ENCODE data around the gene STXBP6. TPM values are rescaled to one million over a fixed set of nuclear protein-coding genes. Genes with fewer than 3 reads are reported as not detected.
A peak's percentile ranks its signal among the peaks of the same experiment; 100 is the strongest.

The STXBP6 gene
- total and polyA plus RNA-seq, 2 experiments from 2014 or later, result 3.8 to 6.4 TPM

DNA sequence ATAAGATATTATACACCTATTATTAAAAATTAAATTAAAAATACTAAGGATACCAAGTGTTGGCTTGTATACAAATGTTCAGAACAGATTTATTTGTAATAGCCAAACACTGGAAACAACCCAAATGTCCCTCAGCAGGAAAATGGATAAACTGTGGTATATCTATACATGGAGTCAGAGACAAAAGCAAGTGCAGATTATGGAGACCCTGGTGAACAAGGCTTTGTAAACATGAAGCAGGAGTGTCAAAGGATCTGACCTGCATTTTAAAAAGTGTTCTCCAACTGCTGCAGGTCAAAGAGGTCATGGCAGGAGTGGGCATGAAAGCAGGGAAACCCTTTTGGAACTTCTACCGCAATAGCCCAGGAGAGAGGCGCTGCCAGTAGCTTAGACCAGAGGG is 181.6 kb downstream of the STXBP6 start:
- no peaks in the 10 kb centered on the region for H3K9me3 ChIP-seq (ENCODE audit: low read depth)
- TF ChIP-seq, protein P1, sequence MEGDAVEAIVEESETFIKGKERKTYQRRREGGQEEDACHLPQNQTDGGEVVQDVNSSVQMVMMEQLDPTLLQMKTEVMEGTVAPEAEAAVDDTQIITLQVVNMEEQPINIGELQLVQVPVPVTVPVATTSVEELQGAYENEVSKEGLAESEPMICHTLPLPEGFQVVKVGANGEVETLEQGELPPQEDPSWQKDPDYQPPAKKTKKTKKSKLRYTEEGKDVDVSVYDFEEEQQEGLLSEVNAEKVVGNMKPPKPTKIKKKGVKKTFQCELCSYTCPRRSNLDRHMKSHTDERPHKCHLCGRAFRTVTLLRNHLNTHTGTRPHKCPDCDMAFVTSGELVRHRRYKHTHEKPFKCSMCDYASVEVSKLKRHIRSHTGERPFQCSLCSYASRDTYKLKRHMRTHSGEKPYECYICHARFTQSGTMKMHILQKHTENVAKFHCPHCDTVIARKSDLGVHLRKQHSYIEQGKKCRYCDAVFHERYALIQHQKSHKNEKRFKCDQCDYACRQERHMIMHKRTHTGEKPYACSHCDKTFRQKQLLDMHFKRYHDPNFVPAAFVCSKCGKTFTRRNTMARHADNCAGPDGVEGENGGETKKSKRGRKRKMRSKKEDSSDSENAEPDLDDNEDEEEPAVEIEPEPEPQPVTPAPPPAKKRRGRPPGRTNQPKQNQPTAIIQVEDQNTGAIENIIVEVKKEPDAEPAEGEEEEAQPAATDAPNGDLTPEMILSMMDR (IDR thresholded peaks at IDR 0.05; ENCODE audit: low read depth, low read length), result no peak
- no peak overlapping the region for H3K27ac ChIP-seq
- no peak for DNase-seq (ENCODE audit: low read depth in 1 of 2, low spot score in 1 of 2)
- no peaks in the 10 kb centered on the region for H3K4me1 ChIP-seq (ENCODE audit: low read depth)
- H3K36me3 ChIP-seq, result no peaks in the 10 kb centered on the region
- no peaks in the 10 kb centered on the region for H3K27me3 ChIP-seq
- H3K4me3 ChIP-seq, result no peak overlapping the region

DNA sequence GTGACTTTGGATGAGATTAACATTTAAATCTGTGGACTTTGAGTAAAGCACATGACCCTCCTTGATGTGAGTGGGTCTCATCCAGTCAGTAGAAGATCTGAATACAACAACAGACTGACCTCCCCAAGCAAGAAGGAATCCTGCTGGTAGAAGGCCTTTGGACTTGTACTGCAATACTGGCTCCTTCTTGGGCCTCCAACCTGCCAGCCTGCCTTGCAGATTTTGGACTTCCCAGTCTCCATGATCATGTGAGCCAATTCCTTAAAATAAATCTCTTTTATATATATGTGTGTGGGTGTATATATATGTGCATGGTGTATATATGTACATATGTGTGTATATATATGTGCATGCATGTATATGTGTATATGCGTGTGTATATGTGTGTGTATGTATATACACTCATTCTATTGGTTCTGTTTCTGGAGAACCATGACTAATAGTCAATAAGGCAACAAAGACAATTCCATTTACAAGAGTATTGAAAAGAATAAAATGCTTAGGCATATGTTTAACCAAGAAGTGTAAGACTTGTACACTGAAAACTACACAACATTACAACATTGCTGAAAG is 183.8 kb downstream of the STXBP6 start:
- Histone ChIP-seq H3K27me3 (no peaks in the 10 kb centered on the region), H3K4me3 (no peak overlapping the region), H3K27ac (no peak overlapping the region), H3K4me1 (ENCODE audit: low read depth) (no peaks in the 10 kb centered on the region), H3K9me3 (ENCODE audit: low read depth) (no peaks in the 10 kb centered on the region), H3K36me3 (no peaks in the 10 kb centered on the region)
- no peak for DNase-seq (ENCODE audit: low read depth in 1 of 2, low spot score in 1 of 2)
- TF ChIP-seq, protein P1 (IDR thresholded peaks at IDR 0.05; ENCODE audit: low read depth, low read length), result no peak

DNA sequence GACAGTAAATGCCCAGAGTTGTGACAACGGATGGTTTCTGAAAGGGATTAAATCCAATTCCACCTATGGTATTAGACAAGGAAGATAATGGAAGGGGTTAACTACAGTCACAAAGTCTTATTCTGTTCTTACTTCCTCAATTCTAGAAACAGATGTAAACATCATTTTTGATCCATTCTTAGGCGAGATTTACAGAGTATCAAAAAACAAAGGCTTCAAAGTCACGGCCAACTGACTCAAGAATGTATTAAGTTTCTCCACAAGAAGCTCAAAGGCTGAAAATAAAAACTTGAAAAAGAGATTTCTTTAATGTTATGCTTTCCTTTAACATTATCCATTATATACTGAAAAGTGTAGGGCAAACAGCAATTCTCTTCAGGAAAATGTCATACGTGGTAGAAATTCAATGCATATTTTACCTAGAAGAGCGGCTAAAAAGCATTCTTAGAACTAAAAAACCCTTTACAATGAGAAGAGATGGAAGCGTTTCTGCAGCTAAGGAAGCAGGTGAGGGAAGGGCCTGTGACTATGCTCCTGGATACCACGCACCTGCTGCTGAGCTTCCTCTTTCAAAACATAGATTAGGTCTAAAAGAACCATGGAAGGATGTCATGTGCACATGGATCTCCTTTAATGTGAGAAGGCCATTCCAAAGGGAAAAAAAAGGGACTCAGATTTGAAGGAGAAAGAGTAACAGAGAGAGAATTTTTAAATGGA is 185.8 kb downstream of the STXBP6 start:
- no peak overlapping the region for H3K27ac ChIP-seq
- H3K4me3 ChIP-seq, result no peak overlapping the region
- no peaks in the 10 kb centered on the region for H3K9me3 ChIP-seq (ENCODE audit: low read depth)
- H3K36me3 ChIP-seq, result no peaks in the 10 kb centered on the region
- H3K27me3 ChIP-seq, result no peaks in the 10 kb centered on the region
- H3K4me1 ChIP-seq (ENCODE audit: low read depth), result no peaks in the 10 kb centered on the region
- DNase-seq (ENCODE audit: low read depth in 1 of 2, low spot score in 1 of 2), result no peak
- TF ChIP-seq, protein P1 (IDR thresholded peaks at IDR 0.05; ENCODE audit: low read depth, low read length), result no peak

DNA sequence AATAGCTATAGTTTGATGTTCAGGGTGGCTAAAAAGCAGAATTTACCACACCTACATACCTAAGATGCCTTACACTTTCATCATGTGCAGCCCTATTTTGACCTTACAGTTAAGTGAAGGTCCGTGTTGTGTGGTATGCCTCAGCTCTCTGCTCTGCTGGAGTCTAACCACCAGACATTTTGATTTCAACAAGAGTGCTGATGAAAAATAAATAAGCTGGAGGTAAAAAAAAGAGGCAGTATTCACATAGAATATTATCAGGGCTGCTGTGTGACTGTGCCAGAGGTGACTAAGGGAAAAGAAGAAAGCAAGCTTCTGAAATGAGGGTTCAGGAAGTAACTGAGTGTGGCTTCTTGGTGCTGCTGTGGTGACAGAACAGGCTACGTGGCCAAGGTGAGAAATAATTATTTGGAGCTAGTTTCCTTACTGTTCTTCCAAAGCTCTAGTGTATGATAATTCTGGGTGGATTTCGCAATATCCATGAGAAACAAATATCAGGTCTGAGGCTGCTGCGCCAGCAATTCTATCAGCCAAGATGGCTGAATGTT is 188.8 kb downstream of the STXBP6 start:
- Histone ChIP-seq H3K36me3 (no peaks in the 10 kb centered on the region), H3K27me3 (no peaks in the 10 kb centered on the region), H3K4me3 (no peak overlapping the region), H3K9me3 (ENCODE audit: low read depth) (no peaks in the 10 kb centered on the region), H3K27ac (no peak overlapping the region), H3K4me1 (ENCODE audit: low read depth) (no peaks in the 10 kb centered on the region)
- TF ChIP-seq, protein P1 (IDR thresholded peaks at IDR 0.05; ENCODE audit: low read depth, low read length), result no peak
- DNase-seq (ENCODE audit: low read depth in 1 of 2, low spot score in 1 of 2), result peak in 1 of 2 donors; percentile 44

DNA sequence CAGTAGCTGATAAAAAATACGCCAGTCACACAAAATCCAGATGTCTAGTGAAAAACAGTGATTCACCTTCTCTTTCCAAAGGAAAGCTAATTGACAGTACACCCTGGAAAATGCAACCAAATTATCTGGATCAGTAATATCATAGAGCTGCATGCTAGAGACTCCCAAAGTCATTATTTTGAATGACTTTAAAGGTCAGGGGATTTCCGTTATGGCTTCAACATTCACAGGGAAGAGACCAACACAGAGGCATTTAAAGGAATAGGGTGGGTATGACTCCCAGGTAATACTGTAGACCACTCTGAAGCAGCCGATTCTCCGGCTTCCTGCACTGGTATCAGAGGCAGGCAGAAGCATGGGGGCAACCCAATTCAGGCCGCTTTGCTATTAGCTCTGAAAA is 190.4 kb downstream of the STXBP6 start:
- no peaks in the 10 kb centered on the region for H3K27me3 ChIP-seq
- H3K9me3 ChIP-seq (ENCODE audit: low read depth), result no peaks in the 10 kb centered on the region
- TF ChIP-seq, protein P1 (IDR thresholded peaks at IDR 0.05; ENCODE audit: low read depth, low read length), result no peak
- no peak overlapping the region for H3K4me3 ChIP-seq
- no peaks in the 10 kb centered on the region for H3K4me1 ChIP-seq (ENCODE audit: low read depth)
- H3K27ac ChIP-seq, result no peak overlapping the region
- DNase-seq (ENCODE audit: low read depth in 1 of 2, low spot score in 1 of 2), result no peak
- no peaks in the 10 kb centered on the region for H3K36me3 ChIP-seq

Data from cardiac muscle cell (in vitro differentiated cells and primary cell).